Neural crest cell (in vitro differentiated cells): ENCODE data around the gene DPY19L3. TPM values are rescaled to one million over a fixed set of nuclear protein-coding genes. Genes with fewer than 3 reads are reported as not detected.
"Not testable (repeated sequence)": the region's sequence is repeated elsewhere in the genome, so short reads cannot be mapped to it uniquely, and the experiment has no call there.

Source experiments
- DNase-seq: peaks from one replicate; pipeline ENCODE4 v3.0.0; 2021; ENCODE audit warnings: low read depth, mixed read lengths, low spot score
- H3K27ac Mint-ChIP-seq: one replicate; pipeline ENCODE4 v1.8.0; 2021; ENCODE audit warnings: mild to moderate bottlenecking, mixed read lengths; ENCODE audit not compliant: unreplicated experiment
- H3K27me3 Mint-ChIP-seq: 2 replicates; pipeline ENCODE4 v1.8.0; 2021; ENCODE audit warnings: low read depth, mild to moderate bottlenecking, mixed read lengths
- H3K36me3 Mint-ChIP-seq: 2 replicates; pipeline ENCODE4 v1.8.0; 2021; ENCODE audit warnings: low read depth, mild to moderate bottlenecking, mixed read lengths
- H3K4me1 Mint-ChIP-seq: 2 replicates; pipeline ENCODE4 v1.8.0; 2021; ENCODE audit warnings: mixed read lengths
- H3K4me3 Mint-ChIP-seq: one replicate; pipeline ENCODE4 v1.8.0; 2021; ENCODE audit warnings: mild to moderate bottlenecking, mixed read lengths
- H3K9me3 Mint-ChIP-seq: 2 replicates; pipeline ENCODE4 v1.8.0; 2021; ENCODE audit warnings: mixed read lengths
- total RNA-seq: library from RNA; stranded (reverse); gene quantifications from 2 replicates; pipeline ENCODE4 v1.2.1, GENCODE V29; 2021
- TF ChIP-seq, protein P1 (sequence below): fragments of 200-600 bp; sonication (generic); conservative IDR thresholded peaks from 2 replicates; pipeline ENCODE4 v1.5.0; 2021; ENCODE audit warnings: antibody characterized with exemption, mild to moderate bottlenecking

DPY19L3 gene
- total RNA-seq, 1 donor from 2014 or later = 108 TPM

DNA sequence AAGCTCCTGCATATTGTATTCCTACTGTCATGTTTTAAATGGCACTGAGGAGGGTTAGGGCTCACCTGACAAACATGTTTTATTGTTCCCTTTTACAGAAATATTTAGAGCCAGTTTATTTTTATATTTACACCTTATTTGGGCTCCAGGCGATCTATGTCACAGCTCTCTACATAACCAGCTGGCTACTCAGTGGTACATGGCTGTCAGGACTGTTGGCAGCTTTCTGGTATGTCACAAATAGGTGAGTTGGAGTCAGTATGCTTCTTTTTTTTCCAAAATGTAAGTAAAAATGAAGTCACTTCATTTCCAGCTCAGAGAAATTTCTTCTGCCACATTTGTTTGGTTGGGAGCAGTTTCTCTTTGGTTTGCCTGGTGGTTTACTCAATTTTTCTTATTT is 31.5 kb downstream of the DPY19L3 start:
- Mint-ChIP-seq H3K36me3 (peaks cover 4% of the 10 kb centered on the region), H3K27me3 (no peaks in the 10 kb centered on the region), H3K4me3 (no peak overlapping the region), H3K9me3 (no peaks in the 10 kb centered on the region), H3K27ac (no peak overlapping the region), H3K4me1 (no peaks in the 10 kb centered on the region)
- TF ChIP-seq, protein P1, sequence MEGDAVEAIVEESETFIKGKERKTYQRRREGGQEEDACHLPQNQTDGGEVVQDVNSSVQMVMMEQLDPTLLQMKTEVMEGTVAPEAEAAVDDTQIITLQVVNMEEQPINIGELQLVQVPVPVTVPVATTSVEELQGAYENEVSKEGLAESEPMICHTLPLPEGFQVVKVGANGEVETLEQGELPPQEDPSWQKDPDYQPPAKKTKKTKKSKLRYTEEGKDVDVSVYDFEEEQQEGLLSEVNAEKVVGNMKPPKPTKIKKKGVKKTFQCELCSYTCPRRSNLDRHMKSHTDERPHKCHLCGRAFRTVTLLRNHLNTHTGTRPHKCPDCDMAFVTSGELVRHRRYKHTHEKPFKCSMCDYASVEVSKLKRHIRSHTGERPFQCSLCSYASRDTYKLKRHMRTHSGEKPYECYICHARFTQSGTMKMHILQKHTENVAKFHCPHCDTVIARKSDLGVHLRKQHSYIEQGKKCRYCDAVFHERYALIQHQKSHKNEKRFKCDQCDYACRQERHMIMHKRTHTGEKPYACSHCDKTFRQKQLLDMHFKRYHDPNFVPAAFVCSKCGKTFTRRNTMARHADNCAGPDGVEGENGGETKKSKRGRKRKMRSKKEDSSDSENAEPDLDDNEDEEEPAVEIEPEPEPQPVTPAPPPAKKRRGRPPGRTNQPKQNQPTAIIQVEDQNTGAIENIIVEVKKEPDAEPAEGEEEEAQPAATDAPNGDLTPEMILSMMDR = no peak
- DNase-seq = no peak

DNA sequence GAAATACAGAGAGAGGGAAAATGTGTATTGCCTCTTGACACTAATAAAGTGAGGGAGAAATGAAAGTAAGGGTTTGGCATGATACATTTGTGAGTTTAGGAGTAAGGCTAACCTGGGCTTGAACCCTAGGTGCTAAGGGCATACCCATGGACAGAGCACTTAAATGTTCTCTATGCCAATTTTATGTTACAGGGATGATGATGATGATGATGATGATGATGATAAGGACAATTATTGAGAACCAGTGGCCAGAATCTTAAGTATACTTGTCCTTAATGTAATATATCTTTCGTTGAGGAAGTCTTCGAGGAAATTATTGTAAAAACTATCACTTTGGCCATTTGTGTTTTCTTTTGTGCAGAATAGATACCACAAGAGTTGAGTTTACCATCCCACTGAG is 33.2 kb downstream of the DPY19L3 start:
- no peaks in the 10 kb centered on the region for H3K9me3 Mint-ChIP-seq
- H3K36me3 Mint-ChIP-seq = peaks cover 9% of the 10 kb centered on the region
- H3K4me3 Mint-ChIP-seq = no peak overlapping the region
- DNase-seq = no peak
- TF ChIP-seq, protein P1 = no peak
- H3K27ac Mint-ChIP-seq = no peak overlapping the region
- H3K27me3 Mint-ChIP-seq = no peaks in the 10 kb centered on the region
- no peaks in the 10 kb centered on the region for H3K4me1 Mint-ChIP-seq

DNA sequence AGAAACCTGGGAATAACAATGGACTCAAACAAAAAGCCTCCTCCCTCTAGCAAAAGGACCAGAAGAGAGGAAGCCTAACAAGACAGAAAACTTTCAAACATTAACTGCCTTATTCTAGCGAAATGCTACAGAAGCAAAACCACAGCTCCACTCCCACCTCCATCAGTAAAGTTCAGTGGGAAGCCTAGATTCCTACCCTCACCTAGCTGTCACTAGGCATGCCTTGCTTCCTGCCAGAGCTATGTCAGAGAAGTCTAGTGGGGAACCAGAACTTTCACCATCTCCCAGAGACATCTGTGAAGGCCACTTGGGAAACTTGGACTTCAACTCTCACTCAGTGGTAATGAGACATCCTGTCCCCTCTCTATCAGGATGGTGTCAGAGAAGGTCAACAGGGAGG is 37.1 kb downstream of the DPY19L3 start:
- H3K36me3 Mint-ChIP-seq = peaks cover 20% of the 10 kb centered on the region
- TF ChIP-seq, protein P1 = no peak
- H3K4me1 Mint-ChIP-seq = no peaks in the 10 kb centered on the region
- no peak for DNase-seq
- no peaks in the 10 kb centered on the region for H3K27me3 Mint-ChIP-seq
- no peak overlapping the region for H3K27ac Mint-ChIP-seq
- H3K4me3 Mint-ChIP-seq = no peak overlapping the region
- H3K9me3 Mint-ChIP-seq = no peaks in the 10 kb centered on the region

DNA sequence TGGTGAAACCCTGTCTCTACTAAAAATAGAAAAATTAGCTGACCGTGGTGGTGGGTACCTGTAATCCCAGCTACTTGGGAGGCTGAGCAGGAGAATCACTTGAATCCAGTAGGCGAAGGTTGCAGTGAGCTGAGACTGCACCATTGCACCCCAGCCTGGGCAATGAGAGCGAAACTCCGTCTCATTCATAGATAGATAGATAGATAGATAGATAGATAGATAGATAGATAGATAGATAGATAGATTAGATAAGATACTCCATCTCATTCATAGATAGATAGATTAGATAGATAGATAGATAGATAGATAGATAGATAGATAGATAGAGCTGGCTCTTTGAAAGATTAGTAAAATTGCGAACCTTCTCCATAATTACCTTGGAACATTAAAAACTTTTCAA is 42.0 kb downstream of the DPY19L3 start:
- not testable (repeated sequence) for H3K27ac Mint-ChIP-seq, H3K4me3 Mint-ChIP-seq, DNase-seq, H3K27me3 Mint-ChIP-seq, H3K4me1 Mint-ChIP-seq, H3K9me3 Mint-ChIP-seq
- peaks cover 30% of the 10 kb centered on the region for H3K36me3 Mint-ChIP-seq

DNA sequence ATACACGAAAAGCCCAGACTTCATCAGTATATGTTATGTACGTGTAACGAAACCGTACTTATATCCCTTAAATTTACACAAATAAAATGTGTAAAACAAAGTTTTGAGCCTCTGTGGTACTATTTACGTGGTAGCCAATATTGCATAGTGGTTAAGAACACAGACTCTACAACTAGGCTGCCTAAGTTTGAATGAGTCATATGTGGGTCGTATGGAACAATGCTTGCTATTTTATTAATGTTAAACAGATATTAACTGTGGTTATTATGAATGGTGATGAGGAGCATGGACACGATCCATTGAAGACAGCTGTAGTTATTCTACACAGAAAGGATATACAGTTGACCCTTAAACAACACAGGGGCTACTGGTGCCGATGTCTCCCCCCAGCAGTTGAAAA is 42.5 kb downstream of the DPY19L3 start:
- no peak for DNase-seq
- H3K27me3 Mint-ChIP-seq = no peaks in the 10 kb centered on the region
- no peak overlapping the region for H3K4me3 Mint-ChIP-seq
- H3K4me1 Mint-ChIP-seq = peaks cover 8% of the 10 kb centered on the region
- no peak overlapping the region for H3K27ac Mint-ChIP-seq
- H3K36me3 Mint-ChIP-seq = peaks cover 26% of the 10 kb centered on the region
- no peaks in the 10 kb centered on the region for H3K9me3 Mint-ChIP-seq
- TF ChIP-seq, protein P1 = no peak

DNA sequence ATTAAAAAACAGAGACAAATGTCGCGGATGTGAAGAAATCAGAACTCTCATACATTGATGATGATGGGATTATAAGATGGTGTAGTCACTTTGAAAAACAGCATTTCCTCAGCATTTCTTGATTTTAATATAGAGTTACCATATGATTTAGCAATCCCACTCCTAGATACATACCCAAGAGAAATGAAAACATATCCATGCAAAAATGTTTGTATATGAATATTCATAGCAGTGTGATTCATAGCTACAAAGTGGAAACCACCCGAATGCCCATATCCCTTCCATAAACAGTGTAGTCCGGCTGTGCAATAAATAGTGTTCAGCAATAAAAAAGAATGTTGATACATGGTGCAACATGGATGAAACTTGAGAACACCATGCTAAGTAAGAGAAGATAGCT is 44.6 kb downstream of the DPY19L3 start:
- peaks cover 22% of the 10 kb centered on the region for H3K36me3 Mint-ChIP-seq
- H3K4me3 Mint-ChIP-seq = no peak overlapping the region
- H3K27me3 Mint-ChIP-seq = no peaks in the 10 kb centered on the region
- H3K27ac Mint-ChIP-seq = no peak overlapping the region
- H3K9me3 Mint-ChIP-seq = no peaks in the 10 kb centered on the region
- TF ChIP-seq, protein P1 = no peak
- no peak for DNase-seq
- H3K4me1 Mint-ChIP-seq = peaks cover 8% of the 10 kb centered on the region
